DOHH2 (cell line): ENCODE results near the gene CCDC134.

Experiments
- H3F3A ChIP-seq: fragments of 200-600 bp; sonication (generic), shearing (Covaris generic); 2 replicates; pipeline ENCODE4 v1.6.0; 2016; ENCODE audit warnings: antibody characterized with exemption, mild to moderate bottlenecking; ENCODE audit not compliant: control insufficient read depth, insufficient read depth
- H3K27ac ChIP-seq: fragments of 200-600 bp; sonication (generic); 2 replicates; pipeline ENCODE4 v1.5.1; 2014; ENCODE audit warnings: low read depth, mild to moderate bottlenecking, low read length, moderate library complexity
- H3K27me3 ChIP-seq: fragments of 200-600 bp; sonication (generic); 2 replicates; pipeline ENCODE4 v1.6.1; 2014; ENCODE audit warnings: mild to moderate bottlenecking, low read length, mixed read lengths; ENCODE audit not compliant: control insufficient read depth
- H3K36me3 ChIP-seq: fragments of 200-600 bp; sonication (generic); 2 replicates; pipeline ENCODE4 v1.6.1; 2014; ENCODE audit warnings: mild to moderate bottlenecking, low read length, moderate library complexity, mixed read lengths; ENCODE audit not compliant: control insufficient read depth
- H3K4me1 ChIP-seq: fragments of 200-600 bp; sonication (generic); 2 replicates; pipeline ENCODE4 v1.6.1; 2014; ENCODE audit warnings: mild to moderate bottlenecking, low read length, mixed read lengths; ENCODE audit not compliant: control insufficient read depth
- H3K4me2 ChIP-seq: fragments of 200-600 bp; sonication (generic); 2 replicates; pipeline ENCODE4 v1.6.0; 2014; ENCODE audit warnings: mild to moderate bottlenecking, low read length, moderate library complexity
- H3K4me3 ChIP-seq: fragments of 200-600 bp; sonication (generic); 2 replicates; pipeline ENCODE4 v1.5.1; 2014; ENCODE audit warnings: mild to moderate bottlenecking, low read length, mixed read lengths
- H3K79me2 ChIP-seq: fragments of 200-600 bp; sonication (generic); 2 replicates; pipeline ENCODE4 v1.6.1; 2014; ENCODE audit warnings: mild to moderate bottlenecking, low read length, mixed read lengths; ENCODE audit not compliant: control insufficient read depth
- H3K9me2 ChIP-seq: fragments of 200-600 bp; sonication (generic); replicated peaks from 2 replicates; pipeline ENCODE4 v1.6.1; 2014; ENCODE audit warnings: mild to moderate bottlenecking, low read length, mixed read lengths; ENCODE audit not compliant: control insufficient read depth
- H3K9me3 ChIP-seq: fragments of 200-600 bp; sonication (generic); 2 replicates; pipeline ENCODE4 v1.6.1; 2014; ENCODE audit warnings: antibody characterized with exemption, low read length, mixed read lengths; ENCODE audit not compliant: control insufficient read depth, insufficient read depth
- H4K20me1 ChIP-seq: fragments of 200-600 bp; sonication (generic); 2 replicates; pipeline ENCODE4 v1.6.0; 2014; ENCODE audit warnings: low read depth, mild to moderate bottlenecking, antibody characterized with exemption, low read length, moderate library complexity; ENCODE audit not compliant: control insufficient read depth, insufficient read depth
- CTCF ChIP-seq: fragments of 200-600 bp; sonication (generic); IDR thresholded peaks from one replicate; pipeline ENCODE4 v1.5.1; 2014; ENCODE audit warnings: antibody characterized with exemption, mild to moderate bottlenecking, low read depth, low read length; ENCODE audit not compliant: poor library complexity, severe bottlenecking
- EZH2phosphoT487 ChIP-seq: fragments of 200-600 bp; sonication (generic); IDR thresholded peaks from 2 replicates; pipeline ENCODE4 v1.6.1; 2017; ENCODE audit warnings: borderline replicate concordance, mild to moderate bottlenecking, antibody characterized with exemption, low read length, moderate library complexity, mixed read lengths

The CCDC134 gene

GRCh38 chr22:41826021-41826420 is 25.5 kb downstream of the CCDC134 start:
- Histone ChIP-seq H3F3A (peaks cover 15% of the 10 kb centered on the region), H3K36me3 (peaks cover 19% of the 10 kb centered on the region), H3K4me2 (no peak overlapping the region), H4K20me1 (no peaks in the 10 kb centered on the region), H3K9me3 (no peaks in the 10 kb centered on the region), H3K4me3 (no peak overlapping the region), H3K79me2 (no peaks in the 10 kb centered on the region), H3K4me1 (peaks cover 35% of the 10 kb centered on the region), H3K27me3 (no peaks in the 10 kb centered on the region), H3K27ac (no peak overlapping the region), H3K9me2 (no peaks in the 10 kb centered on the region)
- no peak for TF ChIP-seq CTCF

GRCh38 chr22:41826430-41827383 is 26.2 kb downstream of the CCDC134 start:
- Histone ChIP-seq H3K79me2 (peaks cover 3% of the 10 kb centered on the region), H3F3A (peaks cover 20% of the 10 kb centered on the region), H3K4me3 (no peak overlapping the region), H3K9me3 (peaks cover 1% of the 10 kb centered on the region; the same call in 1 of the 2 replicates), H3K27ac (no peak overlapping the region), H3K36me3 (peaks cover 22% of the 10 kb centered on the region), H3K4me2 (no peak overlapping the region), H3K9me2 (no peaks in the 10 kb centered on the region), H4K20me1 (no peaks in the 10 kb centered on the region), H3K4me1 (peaks cover 42% of the 10 kb centered on the region), H3K27me3 (no peaks in the 10 kb centered on the region)
- TF ChIP-seq EZH2phosphoT487, result no peak
- no peak for TF ChIP-seq CTCF

GRCh38 chr22:41827671-41828070 is 27.2 kb downstream of the CCDC134 start:
- H3K9me2 ChIP-seq, result no peaks in the 10 kb centered on the region
- peaks cover 51% of the 10 kb centered on the region for H3K4me1 ChIP-seq
- H3K79me2 ChIP-seq, result peaks cover 11% of the 10 kb centered on the region
- no peaks in the 10 kb centered on the region for H3K27me3 ChIP-seq
- no peaks in the 10 kb centered on the region for H4K20me1 ChIP-seq
- peaks cover 5% of the 10 kb centered on the region; the same call in 1 of the 2 replicates for H3K9me3 ChIP-seq
- peaks cover 30% of the 10 kb centered on the region for H3K36me3 ChIP-seq
- no peak overlapping the region for H3K4me2 ChIP-seq
- H3F3A ChIP-seq, result peaks cover 26% of the 10 kb centered on the region
- no peak overlapping the region for H3K4me3 ChIP-seq
- TF ChIP-seq CTCF (no peak), EZH2phosphoT487 (no peak)
- no peak overlapping the region for H3K27ac ChIP-seq
